Endodermal cell (in vitro differentiated cells): ENCODE results near the gene VCPKMT. TPM values are rescaled to one million over a fixed set of nuclear protein-coding genes. Genes with fewer than 3 reads are reported as not detected.
"Not testable (repeated sequence)": the region's sequence is repeated elsewhere in the genome, so short reads cannot be mapped to it uniquely, and the experiment has no call there.

Source experiments
- DNase-seq: peaks from one replicate; pipeline ENCODE4 v3.0.0-alpha.2; 2017
- H3K27ac ChIP-seq: 2 replicates; pipeline ENCODE4 v1.5.1; 2013; ENCODE audit warnings: mild to moderate bottlenecking, low read depth, low read length, moderate library complexity
- H3K27me3 ChIP-seq: 2 replicates; pipeline ENCODE4 v1.6.1; 2013; ENCODE audit warnings: mild to moderate bottlenecking, low read length, moderate library complexity; ENCODE audit not compliant: insufficient read depth, control insufficient read depth, poor library complexity, severe bottlenecking
- H3K36me3 ChIP-seq: 2 replicates; pipeline ENCODE4 v1.7.0; 2013; ENCODE audit warnings: mild to moderate bottlenecking, low read length, moderate library complexity; ENCODE audit not compliant: control insufficient read depth, insufficient read depth
- H3K4me1 ChIP-seq: one replicate; pipeline ENCODE4 v1.7.0; 2013; ENCODE audit warnings: low read length; ENCODE audit not compliant: control insufficient read depth, insufficient read depth
- H3K4me3 ChIP-seq: 2 replicates; pipeline ENCODE4 v1.5.1; 2013; ENCODE audit warnings: mild to moderate bottlenecking, low read length, moderate library complexity
- H3K9ac ChIP-seq: 2 replicates; pipeline ENCODE4 v1.6.1; 2013; ENCODE audit warnings: mild to moderate bottlenecking, low read length, moderate library complexity; ENCODE audit not compliant: poor library complexity, severe bottlenecking; ENCODE audit errors: extremely low read depth
- H3K9me3 ChIP-seq: 2 replicates; pipeline ENCODE4 v1.6.1; 2013; ENCODE audit warnings: mild to moderate bottlenecking, low read length, moderate library complexity; ENCODE audit not compliant: control insufficient read depth
- H3K27ac Mint-ChIP-seq: 2 replicates; pipeline ENCODE4 v1.8.0; 2020; ENCODE audit warnings: mixed read lengths
- H3K27me3 Mint-ChIP-seq: 2 replicates; pipeline ENCODE4 v1.8.0; 2021; ENCODE audit warnings: mild to moderate bottlenecking, mixed read lengths; ENCODE audit not compliant: insufficient read depth
- H3K36me3 Mint-ChIP-seq: 2 replicates; pipeline ENCODE4 v1.8.0; 2020; ENCODE audit warnings: low read depth, mixed read lengths
- H3K4me1 Mint-ChIP-seq: 2 replicates; pipeline ENCODE4 v1.8.0; 2020; ENCODE audit warnings: mixed read lengths
- H3K4me3 Mint-ChIP-seq: 2 replicates; pipeline ENCODE4 v1.8.0; 2020; ENCODE audit warnings: mild to moderate bottlenecking, moderate library complexity, mixed read lengths
- H3K9me3 Mint-ChIP-seq: 2 replicates; pipeline ENCODE4 v1.8.0; 2020; ENCODE audit warnings: mild to moderate bottlenecking, mixed read lengths
- WGBS, 2 experiments: methylation state at CpG; one replicate each; pipeline versions ENCODE4 v1.1.5 to v1.1.7; 2013; ENCODE audit warnings: missing lambda C conversion rate in 2 of 2, mixed read lengths in 1 of 2; ENCODE audit not compliant: insufficient coverage in 1 of 2, insufficient read length in 1 of 2; 5-methylcytosine and 5-hydroxymethylcytosine counted together
- total RNA-seq, 2 donors: library from RNA; stranded (reverse); fragmentation: NEBNext Ultra II Directional in 1 of 2; extraction: Animal tissue kit (Norgen Biotek cat#: 25700) in 1 of 2; gene quantifications; 2 replicates in 1 of 2; 3 replicates in 1 of 2; pipeline ENCODE4 v1.2.1, GENCODE V29; 2021
- TF ChIP-seq, protein P1 (sequence below): fragments of 200-600 bp; sonication (generic); conservative IDR thresholded peaks from 2 replicates; pipeline ENCODE4 v1.5.0; 2021; ENCODE audit warnings: antibody characterized with exemption, mild to moderate bottlenecking

Gene VCPKMT
- total RNA-seq, 2 donors from 2014 or later, result 9.6 to 13.4 TPM

DNA sequence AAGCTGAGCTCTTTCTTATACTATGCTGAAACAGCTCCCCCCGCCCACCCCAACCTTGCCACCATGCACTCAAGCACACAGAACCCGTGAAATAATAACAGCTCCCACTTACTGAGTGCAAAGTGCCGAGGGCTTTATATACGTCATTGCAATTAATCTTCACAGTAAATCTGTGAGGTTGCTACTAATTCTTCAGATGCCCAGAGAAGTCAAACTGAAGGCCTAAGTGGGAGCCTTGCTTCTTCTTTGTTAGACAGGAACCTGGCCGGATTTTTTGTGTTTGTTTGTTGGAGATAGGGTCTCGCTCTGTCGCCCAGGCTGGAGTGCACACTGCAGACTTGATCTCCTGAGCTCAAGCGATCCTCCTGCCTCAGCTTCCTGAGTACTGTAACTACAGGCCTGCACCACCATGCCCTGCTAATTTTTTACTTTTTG lies 34.0 kb downstream of the VCPKMT start:
- Mint-ChIP-seq H3K27ac (no peak overlapping the region), H3K27me3 (peaks cover 3% of the 10 kb centered on the region), H3K36me3 (no peaks in the 10 kb centered on the region), H3K4me1 (no peaks in the 10 kb centered on the region), H3K4me3 (no peak overlapping the region), H3K9me3 (peaks cover 4% of the 10 kb centered on the region)
- TF ChIP-seq, protein P1, sequence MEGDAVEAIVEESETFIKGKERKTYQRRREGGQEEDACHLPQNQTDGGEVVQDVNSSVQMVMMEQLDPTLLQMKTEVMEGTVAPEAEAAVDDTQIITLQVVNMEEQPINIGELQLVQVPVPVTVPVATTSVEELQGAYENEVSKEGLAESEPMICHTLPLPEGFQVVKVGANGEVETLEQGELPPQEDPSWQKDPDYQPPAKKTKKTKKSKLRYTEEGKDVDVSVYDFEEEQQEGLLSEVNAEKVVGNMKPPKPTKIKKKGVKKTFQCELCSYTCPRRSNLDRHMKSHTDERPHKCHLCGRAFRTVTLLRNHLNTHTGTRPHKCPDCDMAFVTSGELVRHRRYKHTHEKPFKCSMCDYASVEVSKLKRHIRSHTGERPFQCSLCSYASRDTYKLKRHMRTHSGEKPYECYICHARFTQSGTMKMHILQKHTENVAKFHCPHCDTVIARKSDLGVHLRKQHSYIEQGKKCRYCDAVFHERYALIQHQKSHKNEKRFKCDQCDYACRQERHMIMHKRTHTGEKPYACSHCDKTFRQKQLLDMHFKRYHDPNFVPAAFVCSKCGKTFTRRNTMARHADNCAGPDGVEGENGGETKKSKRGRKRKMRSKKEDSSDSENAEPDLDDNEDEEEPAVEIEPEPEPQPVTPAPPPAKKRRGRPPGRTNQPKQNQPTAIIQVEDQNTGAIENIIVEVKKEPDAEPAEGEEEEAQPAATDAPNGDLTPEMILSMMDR, result no peak
- H3K27ac ChIP-seq, result no peak overlapping the region
- no peak overlapping the region for H3K9ac ChIP-seq
- no peaks in the 10 kb centered on the region for H3K27me3 ChIP-seq
- H3K4me3 ChIP-seq, result no peak overlapping the region
- H3K36me3 ChIP-seq, result no peaks in the 10 kb centered on the region
- H3K9me3 ChIP-seq, result no peaks in the 10 kb centered on the region
- no peaks in the 10 kb centered on the region for H3K4me1 ChIP-seq
- DNase-seq, result no peak
- WGBS, 2 experiments, result 90 to 94% methylated on average over 5 to 8 of the region's 8 CpGs

DNA sequence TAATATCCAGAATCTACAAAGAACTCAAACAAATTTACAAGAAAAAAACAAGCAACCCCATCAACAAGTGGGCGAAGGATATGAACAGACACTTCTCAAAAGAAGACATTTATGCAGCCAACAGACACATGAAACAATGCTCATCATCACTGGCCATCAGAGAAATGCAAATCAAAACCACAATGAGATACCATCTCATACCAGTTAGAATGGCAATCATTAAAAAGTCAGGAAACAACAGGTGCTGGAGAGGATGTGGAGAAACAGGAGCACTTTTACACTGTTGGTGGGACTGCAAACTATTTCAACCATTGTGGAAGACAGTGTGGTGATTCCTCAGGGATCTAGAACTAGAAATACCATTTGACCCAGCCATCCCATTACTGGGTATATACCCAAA lies 37.3 kb downstream of the VCPKMT start:
- not testable (repeated sequence) for H3K4me1 ChIP-seq, H3K4me3 Mint-ChIP-seq, H3K36me3 ChIP-seq, H3K27ac Mint-ChIP-seq, H3K4me3 ChIP-seq, DNase-seq, H3K9ac ChIP-seq, H3K9me3 Mint-ChIP-seq, H3K4me1 Mint-ChIP-seq, H3K27ac ChIP-seq, H3K9me3 ChIP-seq, H3K27me3 ChIP-seq, H3K27me3 Mint-ChIP-seq, H3K36me3 Mint-ChIP-seq
- no CpG with 5 or more reads among the region's 1 CpG for WGBS, 2 experiments

DNA sequence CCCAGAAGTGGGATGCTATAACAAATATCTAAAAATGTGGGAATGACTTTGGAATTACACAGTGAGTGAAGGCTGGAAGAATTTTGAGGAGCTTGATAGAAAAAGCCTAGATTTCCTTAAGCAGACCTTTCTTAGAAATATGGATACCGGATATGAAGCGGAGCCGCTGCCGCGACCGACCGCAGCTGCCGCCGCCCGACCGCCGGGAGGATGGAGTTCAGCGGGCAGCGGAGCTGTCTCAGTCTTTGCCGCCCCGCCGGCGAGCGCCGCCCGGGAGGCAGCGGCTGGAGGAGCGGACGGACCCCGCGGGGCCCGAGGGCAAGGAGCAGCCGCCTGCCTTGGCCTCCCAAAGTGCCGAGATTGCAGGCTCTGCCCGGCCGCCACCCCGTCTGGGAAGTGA lies 42.7 kb downstream of the VCPKMT start:
- not testable (repeated sequence) for H3K27ac Mint-ChIP-seq, DNase-seq, H3K9me3 ChIP-seq, H3K36me3 Mint-ChIP-seq, H3K27ac ChIP-seq, H3K4me1 ChIP-seq, H3K4me3 ChIP-seq, H3K36me3 ChIP-seq, H3K9ac ChIP-seq, H3K4me3 Mint-ChIP-seq, H3K27me3 ChIP-seq
- Mint-ChIP-seq H3K4me1 (peaks cover 12% of the 10 kb centered on the region), H3K27me3 (peaks cover 14% of the 10 kb centered on the region), H3K9me3 (peaks cover 24% of the 10 kb centered on the region)
- WGBS, 2 experiments, result 98 to 100% methylated on average over 5 to 13 of the region's 32 CpGs

DNA sequence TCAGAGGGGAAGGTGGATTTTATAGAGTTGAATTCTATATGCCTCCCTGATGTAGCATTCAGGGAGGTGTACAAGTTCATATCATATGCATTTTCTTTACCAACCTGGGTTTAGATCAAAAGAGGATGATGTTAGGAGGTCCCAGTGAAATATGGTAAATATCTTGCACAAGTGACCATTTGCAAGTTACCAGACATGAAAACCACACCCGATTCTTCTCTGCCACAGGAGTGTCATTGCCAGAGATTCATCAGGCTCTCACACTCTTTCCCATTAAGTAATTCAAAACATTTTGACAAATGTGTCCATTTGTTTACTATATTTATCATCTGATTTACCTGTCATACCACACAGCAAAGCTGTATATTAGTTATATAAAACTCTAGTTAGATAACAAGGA lies 44.0 kb downstream of the VCPKMT start:
- no peaks in the 10 kb centered on the region for H3K9me3 ChIP-seq
- no peak overlapping the region for H3K4me3 Mint-ChIP-seq
- peaks cover 8% of the 10 kb centered on the region for H3K36me3 Mint-ChIP-seq
- H3K4me3 ChIP-seq, result no peak overlapping the region
- no peaks in the 10 kb centered on the region for H3K27me3 ChIP-seq
- no peak overlapping the region for H3K9ac ChIP-seq
- H3K4me1 Mint-ChIP-seq, result peaks cover 12% of the 10 kb centered on the region
- no peaks in the 10 kb centered on the region for H3K4me1 ChIP-seq
- 97 to 100% methylated on average over 1 of the region's 1 CpG for WGBS, 2 experiments
- peaks cover 12% of the 10 kb centered on the region for H3K27me3 Mint-ChIP-seq
- no peak for DNase-seq
- H3K27ac Mint-ChIP-seq, result no peak overlapping the region
- H3K9me3 Mint-ChIP-seq, result peaks cover 19% of the 10 kb centered on the region
- TF ChIP-seq, protein P1, result no peak
- H3K36me3 ChIP-seq, result no peaks in the 10 kb centered on the region
- H3K27ac ChIP-seq, result no peak overlapping the region
